ENCODE results near the gene GPLD1.

The GPLD1 gene

GRCh38 chr6:24484657-24485323 is 4.6 kb downstream of the GPLD1 start:
- Histone ChIP-seq H3K4me3 (ENCODE audit: low read depth, low read length) (no peak overlapping the region), H3K9me3 (ENCODE audit: control insufficient read depth, low read length) (no peaks in the 10 kb centered on the region), H3K4me1 (peaks cover 8% of the 10 kb centered on the region), H3K36me3 (ENCODE audit: control insufficient read depth, insufficient read depth, low read length) (no peaks in the 10 kb centered on the region), H3K4me2 (ENCODE audit: low read length) (no peak overlapping the region), H3K27ac (no peak overlapping the region), H2AFZ (peak overlapping the region; percentile 1), H3K9ac (no peak overlapping the region), H3K79me2 (no peaks in the 10 kb centered on the region), H3K27me3 (ENCODE audit: control insufficient read depth, insufficient read depth, low read length) (no peaks in the 10 kb centered on the region)
- no peak for TF ChIP-seq CTCF (IDR thresholded peaks at IDR 0.05)

- Histone ChIP-seq H3K9me3 (ENCODE audit: control insufficient read depth, low read length) (no peaks in the 10 kb centered on the region), H3K27ac (no peak overlapping the region), H3K4me2 (ENCODE audit: low read length) (no peak overlapping the region), H2AFZ (no peak overlapping the region), H3K4me3 (ENCODE audit: low read depth, low read length) (no peak overlapping the region), H3K4me1 (peaks cover 8% of the 10 kb centered on the region), H3K36me3 (ENCODE audit: control insufficient read depth, insufficient read depth, low read length) (no peaks in the 10 kb centered on the region), H3K27me3 (ENCODE audit: control insufficient read depth, insufficient read depth, low read length) (no peaks in the 10 kb centered on the region), H3K9ac (no peak overlapping the region), H3K79me2 (no peaks in the 10 kb centered on the region)
- TF ChIP-seq CTCF (IDR thresholded peaks at IDR 0.05) = no peak
Measured at GRCh38 chr6:24481449-24481848, 7.9 kb downstream of the GPLD1 start.

GRCh38 chr6:24480705-24481104 is 8.7 kb downstream of the GPLD1 start:
- no peaks in the 10 kb centered on the region for H3K79me2 ChIP-seq
- peaks cover 8% of the 10 kb centered on the region for H3K4me1 ChIP-seq
- no peak overlapping the region for H3K27ac ChIP-seq
- no peak overlapping the region for H3K4me2 ChIP-seq (ENCODE audit: low read length)
- no peaks in the 10 kb centered on the region for H3K36me3 ChIP-seq (ENCODE audit: control insufficient read depth, insufficient read depth, low read length)
- TF ChIP-seq CTCF (IDR thresholded peaks at IDR 0.05) = no peak
- H2AFZ ChIP-seq = no peak overlapping the region
- H3K27me3 ChIP-seq (ENCODE audit: control insufficient read depth, insufficient read depth, low read length) = no peaks in the 10 kb centered on the region
- no peaks in the 10 kb centered on the region for H3K9me3 ChIP-seq (ENCODE audit: control insufficient read depth, low read length)
- no peak overlapping the region for H3K9ac ChIP-seq
- H3K4me3 ChIP-seq (ENCODE audit: low read depth, low read length) = no peak overlapping the region

- no peaks in the 10 kb centered on the region for H3K27me3 ChIP-seq (ENCODE audit: control insufficient read depth, insufficient read depth, low read length)
- TF ChIP-seq CTCF (IDR thresholded peaks at IDR 0.05) = no peak
- H3K4me1 ChIP-seq = no peaks in the 10 kb centered on the region
- no peaks in the 10 kb centered on the region for H3K9me3 ChIP-seq (ENCODE audit: control insufficient read depth, low read length)
- H3K27ac ChIP-seq = no peak overlapping the region
- no peak overlapping the region for H2AFZ ChIP-seq
- no peak overlapping the region for H3K4me2 ChIP-seq (ENCODE audit: low read length)
- H3K36me3 ChIP-seq (ENCODE audit: control insufficient read depth, insufficient read depth, low read length) = no peaks in the 10 kb centered on the region
- H3K9ac ChIP-seq = no peak overlapping the region
- no peak overlapping the region for H3K4me3 ChIP-seq (ENCODE audit: low read depth, low read length)
- H3K79me2 ChIP-seq = no peaks in the 10 kb centered on the region
Measured at GRCh38 chr6:24478903-24479302, 10.5 kb downstream of the GPLD1 start.

GRCh38 chr6:24477070-24477469 is 12.3 kb downstream of the GPLD1 start:
- no peak overlapping the region for H3K9ac ChIP-seq
- no peak for TF ChIP-seq CTCF (IDR thresholded peaks at IDR 0.05)
- H3K27ac ChIP-seq = no peak overlapping the region
- H3K4me1 ChIP-seq = no peaks in the 10 kb centered on the region
- no peaks in the 10 kb centered on the region for H3K27me3 ChIP-seq (ENCODE audit: control insufficient read depth, insufficient read depth, low read length)
- no peaks in the 10 kb centered on the region for H3K79me2 ChIP-seq
- H3K4me2 ChIP-seq (ENCODE audit: low read length) = no peak overlapping the region
- H3K36me3 ChIP-seq (ENCODE audit: control insufficient read depth, insufficient read depth, low read length) = no peaks in the 10 kb centered on the region
- H2AFZ ChIP-seq = no peak overlapping the region
- H3K9me3 ChIP-seq (ENCODE audit: control insufficient read depth, low read length) = no peaks in the 10 kb centered on the region
- no peak overlapping the region for H3K4me3 ChIP-seq (ENCODE audit: low read depth, low read length)

All from parathyroid adenoma (tissue), 2 donors.